Measurements from ENCODE around the gene HHAT. TPM values are rescaled to one million over a fixed set of nuclear protein-coding genes. Genes with fewer than 3 reads are reported as not detected.

HHAT gene
- total and polyA plus RNA-seq, 2 of the 13 experiments (the other 11 are each of a cell fraction or from before 2014, with no cell fraction given): 2.6 to 4.9 TPM

- H2AFZ ChIP-seq (ENCODE audit: low read length): no peak overlapping the region
- no peak for DNase-seq (ENCODE audit: low spot score)
- no peaks in the 10 kb centered on the region for H4K20me1 ChIP-seq (ENCODE audit: insufficient read depth, low read length)
- no peak for TF ChIP-seq PCBP1 (IDR thresholded peaks at IDR 0.05; ENCODE audit: borderline replicate concordance, low read depth, low read length)
- no peak for TF ChIP-seq KDM3A (CRISPR knock-in tag; IDR thresholded peaks at IDR 0.05; ENCODE audit: low read depth)
- TF ChIP-seq ZNF792 (CRISPR knock-in tag; IDR thresholded peaks at IDR 0.05): no peak
- no peak for TF ChIP-seq TBP (CRISPR knock-in tag; IDR thresholded peaks at IDR 0.05)
- TF ChIP-seq ZNF343 (CRISPR knock-in tag; IDR thresholded peaks at IDR 0.05): no peak
- TF ChIP-seq ZSCAN25 (CRISPR knock-in tag; IDR thresholded peaks at IDR 0.05): no peak
- H3K4me1 ChIP-seq (ENCODE audit: insufficient read depth, low read length): peaks cover 11% of the 10 kb centered on the region; the same call in 1 of the 2 replicates
- no peak overlapping the region for H3K4me3 ChIP-seq (replicated peaks in 1 of 3; ENCODE audit: insufficient read depth in 1 of 3, low read depth in 2 of 3, low read length in 3 of 3)
- H3K4me2 ChIP-seq (ENCODE audit: low read depth, low read length): no peak overlapping the region
- no peaks in the 10 kb centered on the region for H3K36me3 ChIP-seq (replicated peaks in 1 of 2; ENCODE audit: control insufficient read depth in 1 of 2, insufficient read depth in 2 of 2, low read length in 2 of 2)
- in situ Hi-C loops (cut with HindIII; ENCODE audit: extremely low pct_ligation_motif_present, low pct_unique_long_range_greater_than_20kb) (no loop called here), intact Hi-C loops (cut with micrococcal nuclease; ENCODE audit: unreplicated experiment) (no loop called here)
- no peaks in the 10 kb centered on the region for H3K27me3 ChIP-seq (ENCODE audit: control insufficient read depth in 1 of 2, insufficient read depth in 2 of 2, low read length in 2 of 2)
- H3K27ac ChIP-seq (ENCODE audit: extremely low read length, insufficient read depth, low read length): no peak overlapping the region
- ChIA-PET POLR2A (no interaction called here), CTCF (ENCODE audit: low intra/inter-chr PET ratio, low total read pairs) (no interaction called here)
- H3K9ac ChIP-seq (ENCODE audit: insufficient read depth, low read depth, low read length): no peak overlapping the region
- BruUV-seq (replicated peaks): no TSS peak
- H3K79me2 ChIP-seq (ENCODE audit: insufficient read depth, low read length): no peaks in the 10 kb centered on the region
- 94% methylated on average over 1 of the region's 1 CpG for WGBS (ENCODE audit: low lambda C conversion rate)
- no peak for ATAC-seq
- no peaks in the 10 kb centered on the region for H3K9me3 ChIP-seq (ENCODE audit: low read length)
- FAIRE-seq: no peak
Observed at GRCh38 chr1:210347112-210347511, 18.4 kb downstream of the HHAT start.

GRCh38 chr1:210351496-210351895 is 22.8 kb downstream of the HHAT start:
- DNase-seq (ENCODE audit: low spot score) (no peak), ATAC-seq (no peak), FAIRE-seq (no peak)
- no peak overlapping the region for H3K9ac ChIP-seq (ENCODE audit: insufficient read depth, low read depth, low read length)
- H2AFZ ChIP-seq (ENCODE audit: low read length): no peak overlapping the region
- H3K36me3 ChIP-seq (replicated peaks in 1 of 2; ENCODE audit: control insufficient read depth in 1 of 2, insufficient read depth in 2 of 2, low read length in 2 of 2): no peaks in the 10 kb centered on the region
- ChIA-PET CTCF (ENCODE audit: low intra/inter-chr PET ratio, low total read pairs) (no interaction called here), POLR2A (no interaction called here)
- in situ Hi-C loops (cut with HindIII; ENCODE audit: extremely low pct_ligation_motif_present, low pct_unique_long_range_greater_than_20kb): no loop called here
- no peak overlapping the region for H3K4me2 ChIP-seq (ENCODE audit: low read depth, low read length)
- WGBS (ENCODE audit: low lambda C conversion rate): 61% methylated on average over 3 of the region's 3 CpGs
- intact Hi-C loops (cut with micrococcal nuclease; ENCODE audit: unreplicated experiment): no loop called here
- no peak overlapping the region for H3K4me3 ChIP-seq (replicated peaks in 1 of 3; ENCODE audit: insufficient read depth in 1 of 3, low read depth in 2 of 3, low read length in 3 of 3)
- no peaks in the 10 kb centered on the region for H4K20me1 ChIP-seq (ENCODE audit: insufficient read depth, low read length)
- BruUV-seq (replicated peaks): no TSS peak
- H3K9me3 ChIP-seq (ENCODE audit: low read length): no peaks in the 10 kb centered on the region
- H3K79me2 ChIP-seq (ENCODE audit: insufficient read depth, low read length): no peaks in the 10 kb centered on the region
- no peaks in the 10 kb centered on the region; a peak in 1 of 5 replicates for H3K27me3 ChIP-seq (ENCODE audit: control insufficient read depth in 1 of 2, insufficient read depth in 2 of 2, low read length in 2 of 2)
- TF ChIP-seq FOXA1 (IDR thresholded peaks at IDR 0.05) (no peak), FOXA1 (CRISPR knock-in tag; IDR thresholded peaks at IDR 0.05) (no peak), TEF (CRISPR knock-in tag; IDR thresholded peaks at IDR 0.05) (no peak), THAP11 (CRISPR knock-in tag; IDR thresholded peaks at IDR 0.05) (no peak), RELA (CRISPR knock-in tag; IDR thresholded peaks at IDR 0.05) (no peak), IKZF1 (IDR thresholded peaks at IDR 0.05) (no peak), ZNF678 (CRISPR knock-in tag; IDR thresholded peaks at IDR 0.05) (no peak), PAF1 (CRISPR knock-in tag; IDR thresholded peaks at IDR 0.05) (no peak), IRF1 (CRISPR knock-in tag; IDR thresholded peaks at IDR 0.05; ENCODE audit: low read depth) (no peak), PCBP2 (optimal IDR thresholded peaks at IDR 0.05; ENCODE audit: low read depth, low read length, poor library complexity, severe bottlenecking) (no peak), FOXO1 (CRISPR knock-in tag; IDR thresholded peaks at IDR 0.05) (no peak), SKI (IDR thresholded peaks at IDR 0.05; ENCODE audit: partially characterized antibody) (no peak), GATAD2A (CRISPR knock-in tag; IDR thresholded peaks at IDR 0.05) (no peak), GTF2F1 (IDR thresholded peaks at IDR 0.05; ENCODE audit: low read length) (no peak)
- no peaks in the 10 kb centered on the region for H3K4me1 ChIP-seq (ENCODE audit: insufficient read depth, low read length)
- no peak overlapping the region for H3K27ac ChIP-seq (ENCODE audit: extremely low read length, insufficient read depth, low read length)
